Parathyroid adenoma (tissue), 2 donors: Measurements from ENCODE around the gene PDCD1LG2.
A peak's percentile ranks its signal among the peaks of the same experiment; 100 is the strongest.

Source experiments
- H2AFZ ChIP-seq: fragments of 300-600 bp; sonication (generic); one replicate; pipeline ENCODE4 v1.7.0; 2017; ENCODE audit warnings: antibody characterized with exemption, mild to moderate bottlenecking
- H3K27ac ChIP-seq: fragments of 300-600 bp; sonication (generic); one replicate; pipeline ENCODE4 v1.7.0; 2017
- H3K27me3 ChIP-seq: fragments of 300-600 bp; sonication (generic); one replicate; pipeline ENCODE4 v1.7.0; 2017; ENCODE audit warnings: low read length; ENCODE audit not compliant: control insufficient read depth, insufficient read depth
- H3K36me3 ChIP-seq: fragments of 300-600 bp; sonication (generic); one replicate; pipeline ENCODE4 v1.7.0; 2017; ENCODE audit warnings: low read length; ENCODE audit not compliant: control insufficient read depth, insufficient read depth
- H3K4me1 ChIP-seq: fragments of 300-600 bp; sonication (generic); one replicate; pipeline ENCODE4 v1.7.0; 2017; ENCODE audit warnings: control low read depth
- H3K4me2 ChIP-seq: fragments of 300-600 bp; sonication (generic); one replicate; pipeline ENCODE4 v1.7.0; 2017; ENCODE audit warnings: low read length
- H3K4me3 ChIP-seq: fragments of 300-600 bp; sonication (generic); one replicate; pipeline ENCODE4 v1.7.0; 2017; ENCODE audit warnings: low read depth, low read length
- H3K79me2 ChIP-seq: fragments of 300-600 bp; sonication (generic); one replicate; pipeline ENCODE4 v1.7.0; 2017; ENCODE audit warnings: control low read depth
- H3K9ac ChIP-seq: fragments of 300-600 bp; sonication (generic); one replicate; pipeline ENCODE4 v1.7.0; 2017; ENCODE audit warnings: mild to moderate bottlenecking
- H3K9me3 ChIP-seq: fragments of 300-600 bp; sonication (generic); one replicate; pipeline ENCODE4 v1.7.0; 2017; ENCODE audit warnings: low read length; ENCODE audit not compliant: control insufficient read depth
- TF ChIP-seq, protein P1 (sequence below): fragments of 300-600 bp; sonication (generic); IDR thresholded peaks from one replicate; pipeline ENCODE4 v1.7.0; 2017; ENCODE audit warnings: antibody characterized with exemption, mild to moderate bottlenecking
- donor health status: primary hyperparathyroidism.

The PDCD1LG2 gene

DNA sequence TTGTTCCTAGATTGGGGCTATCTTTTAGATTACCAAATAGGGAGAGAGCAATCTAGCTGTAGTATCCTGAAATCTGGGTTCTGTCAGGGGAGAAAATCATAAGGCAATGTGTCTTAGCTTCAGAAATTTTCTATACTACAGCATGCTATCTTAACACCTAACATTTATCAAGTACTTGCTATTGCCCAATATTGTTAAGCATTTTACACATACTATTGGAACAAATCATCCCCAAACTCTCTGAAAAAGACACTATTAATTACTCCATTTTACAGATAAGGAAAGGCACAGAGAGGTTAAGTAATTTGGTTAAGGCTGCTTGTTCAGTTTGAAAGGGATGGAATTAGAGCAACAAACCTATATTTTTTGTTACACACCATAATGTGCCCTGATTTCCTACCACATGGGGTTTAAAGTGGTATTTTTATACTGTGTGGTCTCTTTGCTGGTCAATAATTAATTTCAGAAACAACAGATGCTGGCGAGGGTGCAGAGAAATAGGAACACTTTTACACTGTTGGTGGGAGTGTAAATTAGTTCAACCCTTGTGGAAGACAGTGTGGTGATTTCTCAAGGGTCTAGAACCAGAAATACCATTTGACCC, 61.4 kb downstream of the PDCD1LG2 start:
- Histone ChIP-seq H3K27me3 (no peaks in the 10 kb centered on the region), H3K9me3 (no peaks in the 10 kb centered on the region), H3K4me2 (no peak overlapping the region), H3K36me3 (no peaks in the 10 kb centered on the region), H3K27ac (no peak overlapping the region), H3K4me1 (no peaks in the 10 kb centered on the region), H3K79me2 (no peaks in the 10 kb centered on the region), H3K4me3 (no peak overlapping the region), H3K9ac (no peak overlapping the region), H2AFZ (no peak overlapping the region)
- TF ChIP-seq, protein P1, sequence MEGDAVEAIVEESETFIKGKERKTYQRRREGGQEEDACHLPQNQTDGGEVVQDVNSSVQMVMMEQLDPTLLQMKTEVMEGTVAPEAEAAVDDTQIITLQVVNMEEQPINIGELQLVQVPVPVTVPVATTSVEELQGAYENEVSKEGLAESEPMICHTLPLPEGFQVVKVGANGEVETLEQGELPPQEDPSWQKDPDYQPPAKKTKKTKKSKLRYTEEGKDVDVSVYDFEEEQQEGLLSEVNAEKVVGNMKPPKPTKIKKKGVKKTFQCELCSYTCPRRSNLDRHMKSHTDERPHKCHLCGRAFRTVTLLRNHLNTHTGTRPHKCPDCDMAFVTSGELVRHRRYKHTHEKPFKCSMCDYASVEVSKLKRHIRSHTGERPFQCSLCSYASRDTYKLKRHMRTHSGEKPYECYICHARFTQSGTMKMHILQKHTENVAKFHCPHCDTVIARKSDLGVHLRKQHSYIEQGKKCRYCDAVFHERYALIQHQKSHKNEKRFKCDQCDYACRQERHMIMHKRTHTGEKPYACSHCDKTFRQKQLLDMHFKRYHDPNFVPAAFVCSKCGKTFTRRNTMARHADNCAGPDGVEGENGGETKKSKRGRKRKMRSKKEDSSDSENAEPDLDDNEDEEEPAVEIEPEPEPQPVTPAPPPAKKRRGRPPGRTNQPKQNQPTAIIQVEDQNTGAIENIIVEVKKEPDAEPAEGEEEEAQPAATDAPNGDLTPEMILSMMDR = no peak

DNA sequence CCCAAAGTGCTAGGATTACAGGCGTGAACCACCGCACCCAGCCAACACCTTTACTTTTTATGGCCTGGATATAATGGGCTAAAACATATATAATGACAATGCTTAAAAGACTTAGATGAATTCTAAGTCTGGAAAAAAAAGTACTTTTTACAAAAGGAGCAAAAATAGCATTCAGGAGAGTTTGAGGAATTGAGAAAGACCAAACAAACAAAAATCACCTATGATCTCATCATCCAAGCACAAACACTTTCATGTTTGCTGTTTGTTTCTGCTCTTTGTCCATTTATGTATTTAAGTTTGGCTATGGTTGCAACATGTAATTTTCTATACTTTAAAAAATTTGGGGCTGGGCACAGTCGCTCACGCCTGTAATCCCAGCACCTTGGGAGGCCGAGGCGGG, 63.8 kb downstream of the PDCD1LG2 start:
- Histone ChIP-seq H3K4me2 (no peak overlapping the region), H3K27me3 (no peaks in the 10 kb centered on the region), H3K4me3 (no peak overlapping the region), H3K9ac (no peak overlapping the region), H3K4me1 (no peaks in the 10 kb centered on the region), H2AFZ (no peak overlapping the region), H3K9me3 (no peaks in the 10 kb centered on the region), H3K36me3 (no peaks in the 10 kb centered on the region), H3K79me2 (no peaks in the 10 kb centered on the region), H3K27ac (no peak overlapping the region)
- TF ChIP-seq, protein P1 = no peak

DNA sequence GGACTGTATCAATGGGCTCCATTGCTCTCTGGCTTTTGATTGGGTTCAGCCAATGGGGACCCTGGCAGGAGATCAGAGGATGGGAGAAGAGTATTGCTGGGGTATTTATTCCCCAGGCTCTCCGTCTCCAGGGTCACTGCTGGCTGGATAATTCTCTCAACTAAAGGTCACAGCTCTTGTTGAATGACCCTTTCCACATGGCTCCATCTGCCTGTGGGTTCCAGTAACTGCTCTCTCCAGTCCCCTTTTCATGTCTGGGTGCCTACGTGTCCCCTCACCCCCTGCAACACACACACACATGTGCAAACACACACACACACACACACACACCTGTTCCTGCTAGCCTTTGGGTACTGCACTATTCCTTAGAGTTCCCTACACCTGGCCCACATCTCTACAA, 64.7 kb downstream of the PDCD1LG2 start:
- H3K4me3 ChIP-seq = no peak overlapping the region
- H3K4me2 ChIP-seq = no peak overlapping the region
- H3K79me2 ChIP-seq = no peaks in the 10 kb centered on the region
- H2AFZ ChIP-seq = no peak overlapping the region
- H3K36me3 ChIP-seq = no peaks in the 10 kb centered on the region
- no peak overlapping the region for H3K9ac ChIP-seq
- TF ChIP-seq, protein P1 = peak; percentile 7
- H3K4me1 ChIP-seq = no peaks in the 10 kb centered on the region
- H3K9me3 ChIP-seq = no peaks in the 10 kb centered on the region
- H3K27me3 ChIP-seq = no peaks in the 10 kb centered on the region
- H3K27ac ChIP-seq = no peak overlapping the region

DNA sequence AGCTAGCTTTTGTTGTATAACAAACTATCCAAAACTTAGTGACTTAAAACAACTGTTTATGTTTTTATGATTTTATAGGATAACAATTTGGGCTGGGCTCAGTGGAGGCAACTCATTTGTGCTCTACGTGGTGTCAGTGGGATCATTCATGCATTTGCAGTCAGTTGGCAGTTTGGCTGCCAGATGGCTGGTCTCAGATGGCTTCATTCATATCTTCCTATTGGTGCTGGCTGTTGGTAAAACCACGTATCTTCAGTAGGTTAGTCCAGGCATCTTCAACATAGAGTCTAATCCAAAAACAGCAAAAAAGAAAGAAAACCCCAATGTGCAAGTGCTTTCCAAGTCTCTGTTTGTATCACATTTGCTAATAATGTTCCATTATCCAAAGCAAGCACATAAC, 66.9 kb downstream of the PDCD1LG2 start:
- Histone ChIP-seq H3K4me2 (no peak overlapping the region), H3K9ac (no peak overlapping the region), H3K79me2 (no peaks in the 10 kb centered on the region), H3K4me1 (no peaks in the 10 kb centered on the region), H3K9me3 (no peaks in the 10 kb centered on the region), H3K27me3 (no peaks in the 10 kb centered on the region), H2AFZ (no peak overlapping the region), H3K27ac (no peak overlapping the region), H3K4me3 (no peak overlapping the region), H3K36me3 (no peaks in the 10 kb centered on the region)
- TF ChIP-seq, protein P1 = no peak

DNA sequence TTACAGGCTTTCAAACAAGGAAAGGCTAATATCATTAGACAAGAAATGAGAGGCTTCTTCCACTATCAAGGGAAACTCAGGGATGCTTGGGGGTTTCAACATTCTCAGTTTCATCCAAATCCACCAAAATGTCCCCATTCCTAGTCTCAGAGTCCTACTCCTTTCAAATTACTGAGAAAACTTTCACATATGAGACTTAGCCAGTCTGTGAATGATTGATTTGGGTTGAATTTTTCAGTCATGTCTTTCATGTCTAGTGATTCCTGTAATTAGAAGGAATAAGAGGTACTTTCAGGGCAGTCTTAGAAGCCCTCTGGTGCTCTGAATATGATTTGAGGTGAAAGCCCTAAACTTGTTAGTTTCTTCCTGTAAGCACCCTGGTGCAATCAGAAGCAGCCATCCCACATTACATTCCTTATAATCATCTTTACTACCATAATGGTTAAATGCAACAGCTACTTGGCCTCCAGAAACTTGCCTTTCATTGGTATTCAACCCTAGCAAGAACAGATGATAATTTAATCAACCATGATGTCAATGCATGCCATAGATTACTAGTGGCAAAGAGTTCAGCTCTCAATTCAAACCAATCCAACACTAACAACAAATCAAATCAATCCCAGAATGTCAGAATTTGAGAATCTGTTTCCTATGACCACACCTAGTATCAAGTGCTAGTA, 67.8 kb downstream of the PDCD1LG2 start:
- TF ChIP-seq, protein P1 = no peak
- H3K4me1 ChIP-seq = no peaks in the 10 kb centered on the region
- no peak overlapping the region for H3K27ac ChIP-seq
- H3K4me3 ChIP-seq = no peak overlapping the region
- H3K4me2 ChIP-seq = no peak overlapping the region
- H3K9me3 ChIP-seq = no peaks in the 10 kb centered on the region
- H3K9ac ChIP-seq = no peak overlapping the region
- H3K36me3 ChIP-seq = no peaks in the 10 kb centered on the region
- H3K79me2 ChIP-seq = no peaks in the 10 kb centered on the region
- no peaks in the 10 kb centered on the region for H3K27me3 ChIP-seq
- no peak overlapping the region for H2AFZ ChIP-seq
